GM23338 (cell line): ENCODE results near the gene AKR1C4. TPM values are rescaled to one million over a fixed set of nuclear protein-coding genes. Genes with fewer than 3 reads are reported as not detected.

Experiments
- ATAC-seq: fragments of 200-7000 bp; cut with Tn5 transposase; 3 replicates; pipeline ENCODE4 v1.9.1; 2020
- DNase-seq: peaks from one replicate; pipeline ENCODE4 v3.0.0-alpha.2; 2015; ENCODE audit warnings: low spot score
- H2AFZ ChIP-seq: fragments of 200-600 bp; sonication (generic); 2 replicates; pipeline ENCODE4 v1.8.0; 2016; ENCODE audit warnings: antibody characterized with exemption, mild to moderate bottlenecking, moderate library complexity
- H3F3A ChIP-seq: fragments of 200-600 bp; sonication (generic); replicated peaks from 2 replicates; pipeline ENCODE4 v1.8.0; 2017; ENCODE audit warnings: antibody characterized with exemption, mixed run types, low read depth
- H3K27ac ChIP-seq: fragments of 200-600 bp; sonication (generic); 2 replicates; pipeline ENCODE4 v1.6.1; 2016; ENCODE audit warnings: low read depth
- H3K27me3 ChIP-seq: fragments of 200-600 bp; sonication (generic); 2 replicates; pipeline ENCODE4 v1.8.0; 2016; ENCODE audit warnings: mild to moderate bottlenecking, mixed run types, moderate library complexity; ENCODE audit not compliant: insufficient read depth
- H3K36me3 ChIP-seq: fragments of 200-600 bp; sonication (generic); 2 replicates; pipeline ENCODE4 v1.8.0; 2016; ENCODE audit warnings: mild to moderate bottlenecking; ENCODE audit not compliant: insufficient read depth
- H3K4me1 ChIP-seq: fragments of 200-600 bp; sonication (generic); 2 replicates; pipeline ENCODE4 v1.8.0; 2016; ENCODE audit warnings: mild to moderate bottlenecking, moderate library complexity; ENCODE audit not compliant: insufficient read depth
- H3K4me2 ChIP-seq: fragments of 200-600 bp; sonication (generic); 2 replicates; pipeline ENCODE4 v1.7.1; 2017; ENCODE audit warnings: mixed run types
- H3K4me3 ChIP-seq: fragments of 200-600 bp; sonication (generic); 2 replicates; pipeline ENCODE4 v1.6.1; 2016; ENCODE audit warnings: mixed run types
- H3K79me2 ChIP-seq: fragments of 200-600 bp; sonication (generic); replicated peaks from 2 replicates; pipeline ENCODE4 v1.8.0; 2017; ENCODE audit warnings: mild to moderate bottlenecking; ENCODE audit not compliant: insufficient read depth
- H3K9me2 ChIP-seq: fragments of 200-600 bp; sonication (generic); 2 replicates; pipeline ENCODE4 v1.8.0; 2017; ENCODE audit not compliant: insufficient read depth
- H4K20me1 ChIP-seq: fragments of 200-600 bp; sonication (generic); replicated peaks from 2 replicates; pipeline ENCODE4 v1.8.0; 2017; ENCODE audit warnings: mild to moderate bottlenecking; ENCODE audit not compliant: insufficient read depth
- H3K27ac Mint-ChIP-seq: 2 replicates; pipeline ENCODE4 v1.8.0; 2020; ENCODE audit warnings: inconsistent platforms, mild to moderate bottlenecking, moderate library complexity, mixed read lengths
- H3K27me3 Mint-ChIP-seq: 3 replicates; pipeline ENCODE4 v1.8.0; 2022; ENCODE audit warnings: low read depth, mild to moderate bottlenecking, moderate library complexity, mixed read lengths, inconsistent platforms; ENCODE audit not compliant: insufficient read depth, poor library complexity
- H3K36me3 Mint-ChIP-seq: 3 replicates; pipeline ENCODE4 v1.8.0; 2021; ENCODE audit warnings: low read depth, mild to moderate bottlenecking, inconsistent platforms, moderate library complexity, mixed read lengths
- H3K4me1 Mint-ChIP-seq: 3 replicates; pipeline ENCODE4 v1.8.0; 2020; ENCODE audit warnings: mild to moderate bottlenecking, inconsistent platforms, mixed read lengths
- H3K4me3 Mint-ChIP-seq: 3 replicates; pipeline ENCODE4 v1.8.0; 2021; ENCODE audit warnings: moderate library complexity, mild to moderate bottlenecking, inconsistent platforms, mixed read lengths
- H3K9me3 Mint-ChIP-seq: 3 replicates; pipeline ENCODE4 v1.8.0; 2020; ENCODE audit warnings: moderate library complexity, mild to moderate bottlenecking, inconsistent platforms, mixed read lengths
- CREB1 ChIP-seq: fragments of 250-450 bp; sonication (Bioruptor Pico); IDR thresholded peaks from 2 replicates; pipeline ENCODE4 v1.5.0; 2020; ENCODE audit warnings: low read depth, mild to moderate bottlenecking, moderate library complexity
- JUNB ChIP-seq: IDR thresholded peaks from one replicate; pipeline ENCODE4 v1.6.1; 2016; ENCODE audit warnings: antibody characterized with exemption; ENCODE audit not compliant: unreplicated experiment
- NANOG ChIP-seq: IDR thresholded peaks from 2 replicates; pipeline ENCODE4 v1.6.1; 2016; ENCODE audit warnings: antibody characterized with exemption, borderline replicate concordance
- POLR2AphosphoS5 ChIP-seq: IDR thresholded peaks from 2 replicates; pipeline ENCODE4 v1.6.1; 2016; ENCODE audit warnings: antibody characterized with exemption, low read depth
- STAT1 ChIP-seq: IDR thresholded peaks from one replicate; pipeline ENCODE4 v1.6.1; 2016; ENCODE audit warnings: antibody characterized with exemption; ENCODE audit not compliant: unreplicated experiment
- ZNF114 ChIP-seq: fragments of 250-450 bp; sonication (Bioruptor Pico); IDR thresholded peaks from 2 replicates; pipeline ENCODE4 v1.5.0; 2020; ENCODE audit warnings: mild to moderate bottlenecking, moderate library complexity
- ZNF331 ChIP-seq: fragments of 250-450 bp; sonication (Bioruptor Pico); IDR thresholded peaks from 2 replicates; pipeline ENCODE4 v1.5.0; 2020; ENCODE audit warnings: low read depth, mild to moderate bottlenecking, moderate library complexity
- polyA plus RNA-seq: library from polyadenylated mRNA; unstranded; fragments of >200 nt; fragmentation: Nextera tagmentation; extraction: Ambion mirVana; gene quantifications from 2 replicates; pipeline ENCODE4 v1.2.1, GENCODE V29; 2016
- total RNA-seq: library from RNA; depleted of rRNA; stranded (reverse); fragments of >200 nt; shearing (Covaris generic); gene quantifications from 2 replicates; pipeline ENCODE4 v1.2.3, GENCODE V29; 2014
- TF ChIP-seq, protein P1 (sequence below): fragments of 250-450 bp; sonication (Bioruptor Pico); IDR thresholded peaks from 2 replicates; pipeline ENCODE4 v1.5.0; 2020; ENCODE audit warnings: mild to moderate bottlenecking, moderate library complexity
- TF ChIP-seq, protein P2 (sequence below), 2 experiments: fragments of 200-600 bp in 1 of 2; sonication (generic) in 1 of 2; conservative IDR thresholded peaks; 2 replicates each; pipeline versions ENCODE4 v1.5.1 to v1.6.1; 2016 to 2017; ENCODE audit warnings: antibody characterized with exemption in 2 of 2, low read depth in 2 of 2, mild to moderate bottlenecking in 2 of 2, moderate library complexity in 1 of 2

The AKR1C4 gene
- total and polyA plus RNA-seq, 2 experiments from 2014 or later = not detected

DNA sequence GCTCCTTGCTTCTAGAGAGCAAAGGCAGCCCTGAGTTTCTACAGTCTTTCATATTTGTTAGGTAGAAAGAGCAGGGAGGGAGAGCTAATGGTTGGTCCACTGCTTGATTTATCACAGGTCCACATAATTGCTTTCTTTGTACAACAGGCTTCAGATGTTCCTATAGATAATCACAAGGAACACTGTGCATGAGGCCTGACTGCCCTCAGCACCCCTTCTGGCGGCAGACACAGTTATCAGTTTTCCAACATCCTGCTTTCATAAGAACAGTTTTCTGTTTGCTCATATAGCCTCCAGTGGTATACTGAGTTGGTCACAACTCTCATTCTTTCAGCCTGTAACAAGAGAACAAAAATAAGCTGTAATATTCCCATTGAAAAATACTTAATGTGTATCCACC, 69.7 kb downstream of the AKR1C4 start (continued):
- no peak for TF ChIP-seq STAT1
- no peak for TF ChIP-seq ZNF114 (CRISPR knock-in tag)
- TF ChIP-seq JUNB = no peak
- no peak for TF ChIP-seq NANOG
- TF ChIP-seq, protein P1, sequence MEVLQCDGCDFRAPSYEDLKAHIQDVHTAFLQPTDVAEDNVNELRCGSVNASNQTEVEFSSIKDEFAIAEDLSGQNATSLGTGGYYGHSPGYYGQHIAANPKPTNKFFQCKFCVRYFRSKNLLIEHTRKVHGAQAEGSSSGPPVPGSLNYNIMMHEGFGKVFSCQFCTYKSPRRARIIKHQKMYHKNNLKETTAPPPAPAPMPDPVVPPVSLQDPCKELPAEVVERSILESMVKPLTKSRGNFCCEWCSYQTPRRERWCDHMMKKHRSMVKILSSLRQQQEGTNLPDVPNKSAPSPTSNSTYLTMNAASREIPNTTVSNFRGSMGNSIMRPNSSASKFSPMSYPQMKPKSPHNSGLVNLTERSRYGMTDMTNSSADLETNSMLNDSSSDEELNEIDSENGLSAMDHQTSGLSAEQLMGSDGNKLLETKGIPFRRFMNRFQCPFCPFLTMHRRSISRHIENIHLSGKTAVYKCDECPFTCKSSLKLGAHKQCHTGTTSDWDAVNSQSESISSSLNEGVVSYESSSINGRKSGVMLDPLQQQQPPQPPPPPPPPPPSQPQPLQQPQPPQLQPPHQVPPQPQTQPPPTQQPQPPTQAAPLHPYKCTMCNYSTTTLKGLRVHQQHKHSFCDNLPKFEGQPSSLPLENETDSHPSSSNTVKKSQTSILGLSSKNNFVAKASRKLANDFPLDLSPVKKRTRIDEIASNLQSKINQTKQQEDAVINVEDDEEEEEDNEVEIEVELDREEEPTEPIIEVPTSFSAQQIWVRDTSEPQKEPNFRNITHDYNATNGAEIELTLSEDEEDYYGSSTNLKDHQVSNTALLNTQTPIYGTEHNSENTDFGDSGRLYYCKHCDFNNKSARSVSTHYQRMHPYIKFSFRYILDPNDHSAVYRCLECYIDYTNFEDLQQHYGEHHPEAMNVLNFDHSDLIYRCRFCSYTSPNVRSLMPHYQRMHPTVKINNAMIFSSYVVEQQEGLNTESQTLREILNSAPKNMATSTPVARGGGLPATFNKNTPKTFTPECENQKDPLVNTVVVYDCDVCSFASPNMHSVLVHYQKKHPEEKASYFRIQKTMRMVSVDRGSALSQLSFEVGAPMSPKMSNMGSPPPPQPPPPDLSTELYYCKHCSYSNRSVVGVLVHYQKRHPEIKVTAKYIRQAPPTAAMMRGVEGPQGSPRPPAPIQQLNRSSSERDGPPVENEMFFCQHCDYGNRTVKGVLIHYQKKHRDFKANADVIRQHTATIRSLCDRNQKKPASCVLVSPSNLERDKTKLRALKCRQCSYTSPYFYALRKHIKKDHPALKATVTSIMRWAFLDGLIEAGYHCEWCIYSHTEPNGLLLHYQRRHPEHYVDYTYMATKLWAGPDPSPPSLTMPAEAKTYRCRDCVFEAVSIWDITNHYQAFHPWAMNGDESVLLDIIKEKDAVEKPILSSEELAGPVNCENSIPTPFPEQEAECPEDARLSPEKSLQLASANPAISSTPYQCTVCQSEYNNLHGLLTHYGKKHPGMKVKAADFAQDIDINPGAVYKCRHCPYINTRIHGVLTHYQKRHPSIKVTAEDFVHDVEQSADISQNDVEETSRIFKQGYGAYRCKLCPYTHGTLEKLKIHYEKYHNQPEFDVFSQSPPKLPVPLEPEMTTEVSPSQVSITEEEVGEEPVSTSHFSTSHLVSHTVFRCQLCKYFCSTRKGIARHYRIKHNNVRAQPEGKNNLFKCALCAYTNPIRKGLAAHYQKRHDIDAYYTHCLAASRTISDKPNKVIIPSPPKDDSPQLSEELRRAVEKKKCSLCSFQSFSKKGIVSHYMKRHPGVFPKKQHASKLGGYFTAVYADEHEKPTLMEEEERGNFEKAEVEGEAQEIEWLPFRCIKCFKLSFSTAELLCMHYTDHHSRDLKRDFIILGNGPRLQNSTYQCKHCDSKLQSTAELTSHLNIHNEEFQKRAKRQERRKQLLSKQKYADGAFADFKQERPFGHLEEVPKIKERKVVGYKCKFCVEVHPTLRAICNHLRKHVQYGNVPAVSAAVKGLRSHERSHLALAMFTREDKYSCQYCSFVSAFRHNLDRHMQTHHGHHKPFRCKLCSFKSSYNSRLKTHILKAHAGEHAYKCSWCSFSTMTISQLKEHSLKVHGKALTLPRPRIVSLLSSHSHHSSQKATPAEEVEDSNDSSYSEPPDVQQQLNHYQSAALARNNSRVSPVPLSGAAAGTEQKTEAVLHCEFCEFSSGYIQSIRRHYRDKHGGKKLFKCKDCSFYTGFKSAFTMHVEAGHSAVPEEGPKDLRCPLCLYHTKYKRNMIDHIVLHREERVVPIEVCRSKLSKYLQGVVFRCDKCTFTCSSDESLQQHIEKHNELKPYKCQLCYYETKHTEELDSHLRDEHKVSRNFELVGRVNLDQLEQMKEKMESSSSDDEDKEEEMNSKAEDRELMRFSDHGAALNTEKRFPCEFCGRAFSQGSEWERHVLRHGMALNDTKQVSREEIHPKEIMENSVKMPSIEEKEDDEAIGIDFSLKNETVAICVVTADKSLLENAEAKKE = no peak

DNA sequence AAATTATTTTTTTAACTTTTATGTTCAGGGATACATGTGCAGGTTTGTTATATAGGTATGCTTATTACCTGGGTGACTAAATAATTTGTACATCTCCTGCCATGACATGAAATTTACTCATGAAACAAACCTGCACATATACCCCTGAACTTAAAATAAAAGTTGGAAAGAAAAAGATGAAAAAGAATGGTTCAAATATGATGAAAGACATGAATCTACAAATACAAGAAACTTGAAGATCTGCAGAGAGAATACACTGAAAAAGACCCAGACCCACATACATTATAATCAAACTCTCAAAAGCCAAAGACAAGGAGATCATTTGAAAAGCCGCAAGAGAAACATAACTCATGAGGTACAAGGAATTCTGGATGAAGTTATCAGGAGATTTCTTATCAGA, 70.2 kb downstream of the AKR1C4 start:
- Histone ChIP-seq H3K79me2 (no peaks in the 10 kb centered on the region), H3F3A (no peaks in the 10 kb centered on the region), H3K4me1 (no peaks in the 10 kb centered on the region), H3K36me3 (no peaks in the 10 kb centered on the region; the same call in 1 of the 2 replicates), H3K9me2 (peaks cover 8% of the 10 kb centered on the region; the same call in 1 of the 2 replicates), H3K27ac (no peak overlapping the region), H3K4me2 (no peak overlapping the region), H2AFZ (no peak overlapping the region), H3K4me3 (no peak overlapping the region), H4K20me1 (no peaks in the 10 kb centered on the region), H3K27me3 (no peaks in the 10 kb centered on the region)
- no peaks in the 10 kb centered on the region for H3K4me1 Mint-ChIP-seq
- peaks cover 4% of the 10 kb centered on the region for H3K27me3 Mint-ChIP-seq
- H3K27ac Mint-ChIP-seq = no peak overlapping the region
- no peak for DNase-seq
- H3K9me3 Mint-ChIP-seq = peaks cover 24% of the 10 kb centered on the region
- peaks cover 6% of the 10 kb centered on the region; the same call in 1 of the 3 replicates for H3K36me3 Mint-ChIP-seq
- H3K4me3 Mint-ChIP-seq = no peak overlapping the region
- no peak for ATAC-seq
- TF ChIP-seq, protein P1 = no peak
- no peak for TF ChIP-seq POLR2AphosphoS5
- TF ChIP-seq ZNF331 (CRISPR knock-in tag) = no peak
- TF ChIP-seq CREB1 (CRISPR knock-in tag) = no peak
- TF ChIP-seq JUNB = no peak
- TF ChIP-seq, protein P2, sequence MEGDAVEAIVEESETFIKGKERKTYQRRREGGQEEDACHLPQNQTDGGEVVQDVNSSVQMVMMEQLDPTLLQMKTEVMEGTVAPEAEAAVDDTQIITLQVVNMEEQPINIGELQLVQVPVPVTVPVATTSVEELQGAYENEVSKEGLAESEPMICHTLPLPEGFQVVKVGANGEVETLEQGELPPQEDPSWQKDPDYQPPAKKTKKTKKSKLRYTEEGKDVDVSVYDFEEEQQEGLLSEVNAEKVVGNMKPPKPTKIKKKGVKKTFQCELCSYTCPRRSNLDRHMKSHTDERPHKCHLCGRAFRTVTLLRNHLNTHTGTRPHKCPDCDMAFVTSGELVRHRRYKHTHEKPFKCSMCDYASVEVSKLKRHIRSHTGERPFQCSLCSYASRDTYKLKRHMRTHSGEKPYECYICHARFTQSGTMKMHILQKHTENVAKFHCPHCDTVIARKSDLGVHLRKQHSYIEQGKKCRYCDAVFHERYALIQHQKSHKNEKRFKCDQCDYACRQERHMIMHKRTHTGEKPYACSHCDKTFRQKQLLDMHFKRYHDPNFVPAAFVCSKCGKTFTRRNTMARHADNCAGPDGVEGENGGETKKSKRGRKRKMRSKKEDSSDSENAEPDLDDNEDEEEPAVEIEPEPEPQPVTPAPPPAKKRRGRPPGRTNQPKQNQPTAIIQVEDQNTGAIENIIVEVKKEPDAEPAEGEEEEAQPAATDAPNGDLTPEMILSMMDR (conservative IDR thresholded peaks at IDR 0.05; ENCODE audit: low read depth in 2 of 2) = no peak
